Endothelial cell of umbilical vein (primary cell): ENCODE measurements around the gene MGLL. TPM values are rescaled to one million over a fixed set of nuclear protein-coding genes. Genes with fewer than 3 reads are reported as not detected.

Source experiments
- BruUV-seq: library from RNA; stranded (reverse); fragments of 400-500 nt; replicated peaks from 2 replicates; lab custom pipeline; 2021; lab: Mats Ljungman, UMichigan
- CTCF ChIA-PET: fragments of 300-600, 350-600 bp; sonication (Branson Sonifier 250); formaldehyde crosslinking; loops from one replicate; lab custom pipeline; 2021; ENCODE audit warnings: antibody characterized with exemption, inconsistent platforms; lab: Charles Lee
- POLR2A ChIA-PET: fragments of 300-600, 350-600 bp; sonication (Branson Sonifier 250); formaldehyde crosslinking; loops from one replicate; lab custom pipeline; 2021; ENCODE audit warnings: antibody characterized with exemption, inconsistent platforms; lab: Charles Lee
- DNase-seq: peaks from one replicate; pipeline ENCODE4 v3.0.0-alpha.2; 2011; ENCODE audit warnings: low read depth, low spot score
- FAIRE-seq: peaks from 2 replicates; lab custom pipeline; 2011; peaks lifted over from hg19 to GRCh38; lab: Jason Lieb, UNC
- H2AFZ ChIP-seq: 2 replicates; pipeline ENCODE4 v1.6.0; 2012; ENCODE audit warnings: low read depth, low read length, control low read depth, inconsistent platforms
- H3K27ac ChIP-seq: 2 replicates; pipeline ENCODE4 v1.5.1; 2011; ENCODE audit warnings: low read depth, mild to moderate bottlenecking, control low read depth, low read length, moderate library complexity; ENCODE audit not compliant: insufficient read depth
- H3K27me3 ChIP-seq, 2 experiments: 2 replicates each; pipeline versions ENCODE4 v1.6.0 to v1.6.1; 2011; ENCODE audit warnings: low read length in 2 of 2, mixed read lengths in 1 of 2; ENCODE audit not compliant: control insufficient read depth in 2 of 2, insufficient read depth in 2 of 2
- H3K36me3 ChIP-seq, 2 experiments: 2 replicates in 1 of 2; 3 replicates in 1 of 2; pipeline ENCODE4 v1.5.1; 2011; ENCODE audit warnings: low read length in 2 of 2, mild to moderate bottlenecking in 1 of 2, moderate library complexity in 1 of 2; ENCODE audit not compliant: control insufficient read depth in 2 of 2, insufficient read depth in 2 of 2; ENCODE audit errors: extremely low read depth in 1 of 2
- H3K4me1 ChIP-seq: 3 replicates; pipeline ENCODE4 v1.5.1; 2011; ENCODE audit warnings: mild to moderate bottlenecking, low read length; ENCODE audit not compliant: control insufficient read depth, insufficient read depth; ENCODE audit errors: extremely low read depth
- H3K4me2 ChIP-seq: 2 replicates; pipeline ENCODE4 v1.6.1; 2011; ENCODE audit warnings: low read length, control low read depth, mixed read lengths; ENCODE audit not compliant: insufficient read depth
- H3K4me3 ChIP-seq, 3 experiments: fragments of 200-600 bp in 1 of 3; sonication (generic), shearing (Covaris generic) in 1 of 3; replicated peaks in 1 of 3; 2 replicates each; pipeline ENCODE4 v1.5.1; 2011 to 2016; ENCODE audit warnings: control low read depth in 3 of 3, low read length in 3 of 3, mild to moderate bottlenecking in 2 of 3, inconsistent platforms in 1 of 3, low read depth in 1 of 3, moderate library complexity in 1 of 3; ENCODE audit not compliant: insufficient read depth in 1 of 3
- H3K79me2 ChIP-seq: 2 replicates; pipeline ENCODE4 v1.6.0; 2012; ENCODE audit warnings: low read length, inconsistent platforms; ENCODE audit not compliant: control insufficient read depth, insufficient read depth
- H3K9ac ChIP-seq: replicated peaks from 2 replicates; pipeline ENCODE3; 2011; ENCODE audit warnings: low read length, control low read depth; ENCODE audit not compliant: insufficient read depth; ENCODE audit errors: extremely low read depth
- H3K9me1 ChIP-seq: replicated peaks from 3 replicates; pipeline ENCODE4 v1.6.0; 2011; ENCODE audit warnings: mild to moderate bottlenecking, low read length; ENCODE audit not compliant: control insufficient read depth, insufficient read depth; ENCODE audit errors: extremely low read depth
- H3K9me3 ChIP-seq: replicated peaks from 2 replicates; pipeline ENCODE4 v1.5.1; 2012; ENCODE audit warnings: low read length, inconsistent platforms; ENCODE audit not compliant: control insufficient read depth, insufficient read depth
- H4K20me1 ChIP-seq: replicated peaks from 2 replicates; pipeline ENCODE3; 2011; ENCODE audit warnings: mild to moderate bottlenecking, low read length; ENCODE audit not compliant: control insufficient read depth, insufficient read depth; ENCODE audit errors: extremely low read depth
- EZH2 ChIP-seq: IDR thresholded peaks from 2 replicates; pipeline ENCODE4 v1.6.1; 2012; ENCODE audit warnings: borderline replicate concordance, low read depth, mild to moderate bottlenecking, moderate library complexity, low read length, inconsistent platforms; ENCODE audit not compliant: severe bottlenecking
- FOS ChIP-seq: IDR thresholded peaks from 2 replicates; pipeline ENCODE4 v1.6.1; 2011; ENCODE audit warnings: mild to moderate bottlenecking, low read length, moderate library complexity, borderline replicate concordance; ENCODE audit not compliant: insufficient read depth
- GATA2 ChIP-seq: IDR thresholded peaks from 2 replicates; pipeline ENCODE4 v1.7.0; 2011; ENCODE audit warnings: low read depth, mild to moderate bottlenecking, moderate library complexity, mixed read lengths, low read length; ENCODE audit not compliant: insufficient read length, insufficient read depth
- JUN ChIP-seq: IDR thresholded peaks from 2 replicates; pipeline ENCODE4 v1.6.1; 2011; ENCODE audit warnings: borderline replicate concordance, low read depth; ENCODE audit not compliant: insufficient read length, insufficient read depth
- MYC ChIP-seq: IDR thresholded peaks from one replicate; pipeline ENCODE4 v1.6.1; 2011; ENCODE audit warnings: mild to moderate bottlenecking, low read depth, low read length
- POLR2A ChIP-seq: IDR thresholded peaks from 2 replicates; pipeline ENCODE4 v1.6.1; 2012; ENCODE audit warnings: low read depth, mild to moderate bottlenecking, control low read depth, low read length
- POLR2AphosphoS5 ChIP-seq: IDR thresholded peaks from 2 replicates; pipeline ENCODE4 v1.6.1; 2012; ENCODE audit warnings: low read depth, mild to moderate bottlenecking, control low read depth, low read length, moderate library complexity; ENCODE audit not compliant: insufficient read depth
- dilution Hi-C: fragments of 300-500 bp; cut with MboI; formaldehyde crosslinking; loops from one replicate; pipeline ENCODE4 v1.15.0; 2019; ENCODE audit warnings: low sequenced_read_pairs; ENCODE audit not compliant: extremely low pct_ligation_motif_present
- intact Hi-C: fragments of 100-400 bp; cut with micrococcal nuclease; formaldehyde crosslinking; loops from one replicate; pipeline ENCODE4 v1.10.0; 2022
- polyA plus RNA-seq, 4 experiments: library from polyadenylated mRNA; depleted of rRNA in 3 of 4; stranded (reverse) in 3 of 4; unstranded in 1 of 4; fragments of >200 nt; gene quantifications; 2 replicates each; pipeline versions ENCODE4 v1.2.1 to v1.2.3, GENCODE V29; 2011 to 2012; ENCODE audit warnings: missing spikeins in 1 of 4
- total RNA-seq: library from RNA; stranded (reverse); gene quantifications from 2 replicates; pipeline ENCODE4 v1.2.3, GENCODE V29; 2021
- TF ChIP-seq, protein P1 (sequence below): IDR thresholded peaks from 2 replicates; pipeline ENCODE4 v1.6.1; 2011; ENCODE audit not compliant: insufficient read depth, insufficient read length
- TF ChIP-seq, protein P2 (sequence below), 2 donors: IDR thresholded peaks; 1 replicate in 1 of 2; 2 replicates in 1 of 2; pipeline ENCODE4 v1.5.1; 2011; ENCODE audit warnings: low read length in 2 of 2, mild to moderate bottlenecking in 2 of 2, moderate library complexity in 2 of 2, control low read depth in 1 of 2, inconsistent platforms in 1 of 2, low read depth in 1 of 2; ENCODE audit not compliant: insufficient read depth in 1 of 2; ENCODE audit errors: extremely low read depth in 1 of 2

Gene MGLL
- total and polyA plus RNA-seq, 2 donors (not counting 3 experiments of a cell fraction or from before 2014, with no cell fraction given): 30.7 to 60.2 TPM

GRCh38 chr3:127796831-127797150, 25.5 kb downstream of the MGLL start:
- H3K27me3 ChIP-seq: no peaks in the 10 kb centered on the region
- no peaks in the 10 kb centered on the region for H3K9me1 ChIP-seq
- no peak overlapping the region for H3K4me2 ChIP-seq
- peaks cover 38% of the 10 kb centered on the region for H3K4me1 ChIP-seq
- H3K9me3 ChIP-seq: no peaks in the 10 kb centered on the region
- FAIRE-seq (no peak), DNase-seq (no peak)
- no peaks in the 10 kb centered on the region for H4K20me1 ChIP-seq
- TF ChIP-seq POLR2A: no peak
- TF ChIP-seq, protein P1, sequence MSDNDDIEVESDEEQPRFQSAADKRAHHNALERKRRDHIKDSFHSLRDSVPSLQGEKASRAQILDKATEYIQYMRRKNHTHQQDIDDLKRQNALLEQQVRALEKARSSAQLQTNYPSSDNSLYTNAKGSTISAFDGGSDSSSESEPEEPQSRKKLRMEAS: no peak
- no peak for TF ChIP-seq MYC
- no peak for TF ChIP-seq EZH2
- TF ChIP-seq POLR2AphosphoS5: no peak
- TF ChIP-seq FOS: no peak
- TF ChIP-seq JUN: no peak
- TF ChIP-seq, protein P2, sequence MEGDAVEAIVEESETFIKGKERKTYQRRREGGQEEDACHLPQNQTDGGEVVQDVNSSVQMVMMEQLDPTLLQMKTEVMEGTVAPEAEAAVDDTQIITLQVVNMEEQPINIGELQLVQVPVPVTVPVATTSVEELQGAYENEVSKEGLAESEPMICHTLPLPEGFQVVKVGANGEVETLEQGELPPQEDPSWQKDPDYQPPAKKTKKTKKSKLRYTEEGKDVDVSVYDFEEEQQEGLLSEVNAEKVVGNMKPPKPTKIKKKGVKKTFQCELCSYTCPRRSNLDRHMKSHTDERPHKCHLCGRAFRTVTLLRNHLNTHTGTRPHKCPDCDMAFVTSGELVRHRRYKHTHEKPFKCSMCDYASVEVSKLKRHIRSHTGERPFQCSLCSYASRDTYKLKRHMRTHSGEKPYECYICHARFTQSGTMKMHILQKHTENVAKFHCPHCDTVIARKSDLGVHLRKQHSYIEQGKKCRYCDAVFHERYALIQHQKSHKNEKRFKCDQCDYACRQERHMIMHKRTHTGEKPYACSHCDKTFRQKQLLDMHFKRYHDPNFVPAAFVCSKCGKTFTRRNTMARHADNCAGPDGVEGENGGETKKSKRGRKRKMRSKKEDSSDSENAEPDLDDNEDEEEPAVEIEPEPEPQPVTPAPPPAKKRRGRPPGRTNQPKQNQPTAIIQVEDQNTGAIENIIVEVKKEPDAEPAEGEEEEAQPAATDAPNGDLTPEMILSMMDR (IDR thresholded peaks at IDR 0.05; ENCODE audit: extremely low read depth in 1 of 2, insufficient read depth in 1 of 2, low read depth in 1 of 2, low read length in 2 of 2): no peak
- no peak for TF ChIP-seq GATA2
- intact Hi-C loops (no loop called here), dilution Hi-C loops (no loop called here)
- H3K27ac ChIP-seq: no peak overlapping the region
- BruUV-seq: no TSS peak
- H3K79me2 ChIP-seq: peaks cover 21% of the 10 kb centered on the region
- ChIA-PET CTCF (interaction anchor here (1.2 kb wide), 1 partner anchor 99 kb away, joined by 5 read pairs; no protein-coding TSS in a partner anchor), POLR2A (no interaction called here)
- H3K9ac ChIP-seq: no peak overlapping the region
- no peak overlapping the region for H3K4me3 ChIP-seq
- no peaks in the 10 kb centered on the region for H3K36me3 ChIP-seq
- H2AFZ ChIP-seq: no peak overlapping the region
